Measurements from ENCODE around the gene SAMHD1. TPM values are rescaled to one million over a fixed set of nuclear protein-coding genes. Genes with fewer than 3 reads are reported as not detected.

SAMHD1 gene
- total RNA-seq, 2 experiments from 2014 or later = 10.6 to 20.8 TPM

DNA sequence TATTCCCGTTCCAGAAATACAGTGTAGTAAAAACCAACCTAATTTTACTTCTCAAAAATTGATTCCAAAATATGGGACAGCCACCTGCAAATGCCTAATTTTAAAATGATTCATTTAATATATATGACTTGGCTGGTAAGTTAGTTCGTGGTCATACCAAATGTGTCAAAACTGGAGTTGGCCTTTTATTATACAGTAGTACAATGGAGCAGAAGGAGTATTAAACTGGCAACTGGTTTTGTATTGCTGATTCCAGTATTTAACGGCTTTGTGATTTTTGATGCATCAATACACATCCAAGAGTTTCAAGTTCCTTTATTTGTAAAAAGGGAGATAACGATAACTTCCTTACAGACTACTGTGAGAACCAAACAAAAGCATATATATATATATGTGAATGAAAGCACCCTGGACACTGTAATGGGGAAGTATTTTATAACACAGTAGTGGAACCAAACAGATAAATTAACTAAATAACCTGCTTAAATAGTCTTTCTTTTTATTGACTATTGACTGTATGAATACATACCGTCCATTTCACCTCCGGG, 24.8 kb downstream of the SAMHD1 start:
- intact Hi-C loops (cut with micrococcal nuclease; ENCODE audit: unreplicated experiment) = no loop called here
- no peak overlapping the region for H3K4me2 ChIP-seq (ENCODE audit: low read length)
- no peak overlapping the region for H3K27ac ChIP-seq (ENCODE audit: low read depth, low read length, poor library complexity, severe bottlenecking)
- TF ChIP-seq, protein P1, sequence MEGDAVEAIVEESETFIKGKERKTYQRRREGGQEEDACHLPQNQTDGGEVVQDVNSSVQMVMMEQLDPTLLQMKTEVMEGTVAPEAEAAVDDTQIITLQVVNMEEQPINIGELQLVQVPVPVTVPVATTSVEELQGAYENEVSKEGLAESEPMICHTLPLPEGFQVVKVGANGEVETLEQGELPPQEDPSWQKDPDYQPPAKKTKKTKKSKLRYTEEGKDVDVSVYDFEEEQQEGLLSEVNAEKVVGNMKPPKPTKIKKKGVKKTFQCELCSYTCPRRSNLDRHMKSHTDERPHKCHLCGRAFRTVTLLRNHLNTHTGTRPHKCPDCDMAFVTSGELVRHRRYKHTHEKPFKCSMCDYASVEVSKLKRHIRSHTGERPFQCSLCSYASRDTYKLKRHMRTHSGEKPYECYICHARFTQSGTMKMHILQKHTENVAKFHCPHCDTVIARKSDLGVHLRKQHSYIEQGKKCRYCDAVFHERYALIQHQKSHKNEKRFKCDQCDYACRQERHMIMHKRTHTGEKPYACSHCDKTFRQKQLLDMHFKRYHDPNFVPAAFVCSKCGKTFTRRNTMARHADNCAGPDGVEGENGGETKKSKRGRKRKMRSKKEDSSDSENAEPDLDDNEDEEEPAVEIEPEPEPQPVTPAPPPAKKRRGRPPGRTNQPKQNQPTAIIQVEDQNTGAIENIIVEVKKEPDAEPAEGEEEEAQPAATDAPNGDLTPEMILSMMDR (conservative IDR thresholded peaks at IDR 0.05; ENCODE audit: low read length) = no peak
- TF ChIP-seq EZH2phosphoT487 (IDR thresholded peaks at IDR 0.05; ENCODE audit: borderline replicate concordance, low read depth, low read length) = no peak
- BruUV-seq (replicated peaks) = no TSS peak
- no peaks in the 10 kb centered on the region for H3K9me3 ChIP-seq (ENCODE audit: low read length)
- no peaks in the 10 kb centered on the region for H3K79me2 ChIP-seq (ENCODE audit: insufficient read depth, low read depth, low read length)
- no peak overlapping the region for H3K4me3 ChIP-seq (ENCODE audit: low read depth, low read length, poor library complexity, severe bottlenecking)
- no peaks in the 10 kb centered on the region for H3K9me2 ChIP-seq (ENCODE audit: insufficient read depth, low read length)
- DNase-seq (ENCODE audit: low spot score) = no peak
- no peaks in the 10 kb centered on the region for H3K4me1 ChIP-seq (ENCODE audit: insufficient read depth, low read length, poor library complexity, severe bottlenecking)
- CTCF ChIA-PET (ENCODE audit: unreplicated experiment) = no interaction called here
- no peaks in the 10 kb centered on the region for H4K20me1 ChIP-seq (ENCODE audit: insufficient read depth, low read length)
- POLR2A ChIA-PET = no interaction called here
- H2AFZ ChIP-seq (ENCODE audit: low read length) = no peak overlapping the region
- H3K36me3 ChIP-seq (ENCODE audit: insufficient read depth, low read length) = peaks cover 37% of the 10 kb centered on the region

DNA sequence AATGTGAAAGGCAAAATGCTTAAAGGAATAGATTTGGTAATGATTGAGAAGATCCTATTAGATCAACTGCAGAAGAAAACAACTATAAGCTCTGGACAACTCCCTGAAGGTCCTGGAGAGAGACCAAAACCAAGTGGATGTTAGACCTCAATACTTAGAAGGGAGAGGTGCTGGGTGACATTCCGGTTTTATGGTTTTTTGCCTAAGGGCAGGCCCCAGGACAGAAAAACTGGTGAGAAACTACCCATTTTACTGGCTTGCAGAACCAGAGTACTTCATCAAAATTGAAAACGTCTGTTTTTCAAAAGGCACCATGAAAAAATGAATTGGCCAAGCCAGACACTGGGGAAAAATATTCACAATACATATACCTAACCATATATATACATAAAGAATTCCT, 26.3 kb downstream of the SAMHD1 start:
- ChIA-PET POLR2A (interaction anchor here (1.0 kb wide), 1 partner anchor 10 kb away, joined by 3 read pairs; no protein-coding TSS in a partner anchor), CTCF (ENCODE audit: unreplicated experiment) (no interaction called here)
- Histone ChIP-seq H3K27ac (ENCODE audit: low read depth, low read length, poor library complexity, severe bottlenecking) (no peak overlapping the region), H3K9me2 (ENCODE audit: insufficient read depth, low read length) (no peaks in the 10 kb centered on the region), H3K36me3 (ENCODE audit: insufficient read depth, low read length) (peaks cover 27% of the 10 kb centered on the region), H2AFZ (ENCODE audit: low read length) (no peak overlapping the region), H3K4me2 (ENCODE audit: low read length) (no peak overlapping the region), H3K4me3 (ENCODE audit: low read depth, low read length, poor library complexity, severe bottlenecking) (no peak overlapping the region), H3K4me1 (ENCODE audit: insufficient read depth, low read length, poor library complexity, severe bottlenecking) (no peaks in the 10 kb centered on the region), H3K79me2 (ENCODE audit: insufficient read depth, low read depth, low read length) (no peaks in the 10 kb centered on the region), H3K9me3 (ENCODE audit: low read length) (no peaks in the 10 kb centered on the region), H4K20me1 (ENCODE audit: insufficient read depth, low read length) (no peaks in the 10 kb centered on the region)
- BruUV-seq (replicated peaks) = no TSS peak
- intact Hi-C loops (cut with micrococcal nuclease; ENCODE audit: unreplicated experiment) = no loop called here
- DNase-seq (ENCODE audit: low spot score) = no peak
- TF ChIP-seq, protein P1 (conservative IDR thresholded peaks at IDR 0.05; ENCODE audit: low read length) = no peak

DNA sequence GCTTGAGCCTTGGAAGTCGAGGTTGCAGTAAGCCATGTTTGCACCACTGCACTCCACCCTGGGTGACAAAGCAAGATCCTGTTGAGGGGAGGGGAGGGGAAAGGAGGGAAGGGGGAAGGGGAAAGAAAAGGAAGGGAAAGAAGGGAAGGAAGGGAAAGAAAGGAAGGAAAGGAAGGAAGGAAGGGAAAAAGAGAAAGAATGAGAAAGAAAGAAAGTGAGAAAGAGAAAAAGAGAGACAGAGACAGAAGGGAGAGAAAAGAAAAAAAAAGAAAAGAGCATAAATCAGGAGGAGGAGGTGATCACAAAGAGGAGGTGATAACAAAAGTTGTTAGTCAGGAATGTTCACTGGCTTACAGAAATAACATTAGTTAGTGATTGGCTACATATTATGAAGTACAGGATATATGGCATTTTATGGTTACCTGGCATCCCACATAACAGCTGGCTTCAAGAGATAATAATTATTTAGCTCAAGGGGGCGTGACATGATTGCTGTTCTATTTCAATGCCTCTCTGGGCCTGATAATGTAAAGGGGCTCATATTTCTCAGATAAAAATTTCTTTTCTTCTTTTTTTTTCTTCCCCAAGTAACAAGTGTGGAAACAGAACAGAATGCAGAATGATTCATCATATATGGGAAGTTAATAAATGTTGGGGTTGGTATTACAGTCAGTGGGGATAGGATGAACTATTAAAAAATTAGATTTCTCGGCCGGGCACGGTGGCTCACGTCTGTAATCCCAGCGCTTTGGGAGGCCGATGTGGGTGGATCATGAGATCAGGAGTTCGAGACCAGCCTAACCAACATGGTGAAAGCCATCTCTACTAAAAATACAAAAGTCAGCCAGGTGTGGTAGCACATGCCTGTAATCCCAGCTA, 27.1 kb downstream of the SAMHD1 start:
- H3K4me3 ChIP-seq (ENCODE audit: low read depth, low read length, poor library complexity, severe bottlenecking) = no peak overlapping the region
- no peak overlapping the region for H2AFZ ChIP-seq (ENCODE audit: low read length)
- peaks cover 24% of the 10 kb centered on the region for H3K36me3 ChIP-seq (ENCODE audit: insufficient read depth, low read length)
- H3K4me1 ChIP-seq (ENCODE audit: insufficient read depth, low read length, poor library complexity, severe bottlenecking) = no peaks in the 10 kb centered on the region
- H3K9me3 ChIP-seq (ENCODE audit: low read length) = no peaks in the 10 kb centered on the region
- intact Hi-C loops (cut with micrococcal nuclease; ENCODE audit: unreplicated experiment) = no loop called here
- ChIA-PET CTCF (ENCODE audit: unreplicated experiment) (no interaction called here), POLR2A (no interaction called here)
- H4K20me1 ChIP-seq (ENCODE audit: insufficient read depth, low read length) = no peaks in the 10 kb centered on the region
- no peak for DNase-seq (ENCODE audit: low spot score)
- H3K4me2 ChIP-seq (ENCODE audit: low read length) = no peak overlapping the region
- H3K79me2 ChIP-seq (ENCODE audit: insufficient read depth, low read depth, low read length) = no peaks in the 10 kb centered on the region
- H3K27ac ChIP-seq (ENCODE audit: low read depth, low read length, poor library complexity, severe bottlenecking) = no peak overlapping the region
- BruUV-seq (replicated peaks) = no TSS peak
- H3K9me2 ChIP-seq (ENCODE audit: insufficient read depth, low read length) = no peaks in the 10 kb centered on the region
- TF ChIP-seq EZH2phosphoT487 (IDR thresholded peaks at IDR 0.05; ENCODE audit: borderline replicate concordance, low read depth, low read length) = no peak
- TF ChIP-seq, protein P1 (conservative IDR thresholded peaks at IDR 0.05; ENCODE audit: low read length) = no peak
